GM23338 (cell line): ENCODE data around the gene GRIN2C. TPM values are rescaled to one million over a fixed set of nuclear protein-coding genes. Genes with fewer than 3 reads are reported as not detected.

ENCODE experiments used
- ATAC-seq: fragments of 200-7000 bp; cut with Tn5 transposase; 3 replicates; pipeline ENCODE4 v1.9.1; 2020
- DNase-seq: peaks from one replicate; pipeline ENCODE4 v3.0.0-alpha.2; 2015; ENCODE audit warnings: low spot score
- H2AFZ ChIP-seq: fragments of 200-600 bp; sonication (generic); 2 replicates; pipeline ENCODE4 v1.8.0; 2016; ENCODE audit warnings: antibody characterized with exemption, mild to moderate bottlenecking, moderate library complexity
- H3F3A ChIP-seq: fragments of 200-600 bp; sonication (generic); replicated peaks from 2 replicates; pipeline ENCODE4 v1.8.0; 2017; ENCODE audit warnings: antibody characterized with exemption, mixed run types, low read depth
- H3K27ac ChIP-seq: fragments of 200-600 bp; sonication (generic); 2 replicates; pipeline ENCODE4 v1.6.1; 2016; ENCODE audit warnings: low read depth
- H3K27me3 ChIP-seq: fragments of 200-600 bp; sonication (generic); 2 replicates; pipeline ENCODE4 v1.8.0; 2016; ENCODE audit warnings: mild to moderate bottlenecking, mixed run types, moderate library complexity; ENCODE audit not compliant: insufficient read depth
- H3K36me3 ChIP-seq: fragments of 200-600 bp; sonication (generic); 2 replicates; pipeline ENCODE4 v1.8.0; 2016; ENCODE audit warnings: mild to moderate bottlenecking; ENCODE audit not compliant: insufficient read depth
- H3K4me1 ChIP-seq: fragments of 200-600 bp; sonication (generic); 2 replicates; pipeline ENCODE4 v1.8.0; 2016; ENCODE audit warnings: mild to moderate bottlenecking, moderate library complexity; ENCODE audit not compliant: insufficient read depth
- H3K4me2 ChIP-seq: fragments of 200-600 bp; sonication (generic); 2 replicates; pipeline ENCODE4 v1.7.1; 2017; ENCODE audit warnings: mixed run types
- H3K4me3 ChIP-seq: fragments of 200-600 bp; sonication (generic); 2 replicates; pipeline ENCODE4 v1.6.1; 2016; ENCODE audit warnings: mixed run types
- H3K79me2 ChIP-seq: fragments of 200-600 bp; sonication (generic); replicated peaks from 2 replicates; pipeline ENCODE4 v1.8.0; 2017; ENCODE audit warnings: mild to moderate bottlenecking; ENCODE audit not compliant: insufficient read depth
- H3K9me2 ChIP-seq: fragments of 200-600 bp; sonication (generic); 2 replicates; pipeline ENCODE4 v1.8.0; 2017; ENCODE audit not compliant: insufficient read depth
- H4K20me1 ChIP-seq: fragments of 200-600 bp; sonication (generic); replicated peaks from 2 replicates; pipeline ENCODE4 v1.8.0; 2017; ENCODE audit warnings: mild to moderate bottlenecking; ENCODE audit not compliant: insufficient read depth
- H3K27ac Mint-ChIP-seq: 2 replicates; pipeline ENCODE4 v1.8.0; 2020; ENCODE audit warnings: inconsistent platforms, mild to moderate bottlenecking, moderate library complexity, mixed read lengths
- H3K27me3 Mint-ChIP-seq: 3 replicates; pipeline ENCODE4 v1.8.0; 2022; ENCODE audit warnings: low read depth, mild to moderate bottlenecking, moderate library complexity, mixed read lengths, inconsistent platforms; ENCODE audit not compliant: insufficient read depth, poor library complexity
- H3K36me3 Mint-ChIP-seq: 3 replicates; pipeline ENCODE4 v1.8.0; 2021; ENCODE audit warnings: low read depth, mild to moderate bottlenecking, inconsistent platforms, moderate library complexity, mixed read lengths
- H3K4me1 Mint-ChIP-seq: 3 replicates; pipeline ENCODE4 v1.8.0; 2020; ENCODE audit warnings: mild to moderate bottlenecking, inconsistent platforms, mixed read lengths
- H3K4me3 Mint-ChIP-seq: 3 replicates; pipeline ENCODE4 v1.8.0; 2021; ENCODE audit warnings: moderate library complexity, mild to moderate bottlenecking, inconsistent platforms, mixed read lengths
- H3K9me3 Mint-ChIP-seq: 3 replicates; pipeline ENCODE4 v1.8.0; 2020; ENCODE audit warnings: moderate library complexity, mild to moderate bottlenecking, inconsistent platforms, mixed read lengths
- JUNB ChIP-seq: IDR thresholded peaks from one replicate; pipeline ENCODE4 v1.6.1; 2016; ENCODE audit warnings: antibody characterized with exemption; ENCODE audit not compliant: unreplicated experiment
- NANOG ChIP-seq: IDR thresholded peaks from 2 replicates; pipeline ENCODE4 v1.6.1; 2016; ENCODE audit warnings: antibody characterized with exemption, borderline replicate concordance
- STAT1 ChIP-seq: IDR thresholded peaks from one replicate; pipeline ENCODE4 v1.6.1; 2016; ENCODE audit warnings: antibody characterized with exemption; ENCODE audit not compliant: unreplicated experiment
- ZNF114 ChIP-seq: fragments of 250-450 bp; sonication (Bioruptor Pico); IDR thresholded peaks from 2 replicates; pipeline ENCODE4 v1.5.0; 2020; ENCODE audit warnings: mild to moderate bottlenecking, moderate library complexity
- ZNF331 ChIP-seq: fragments of 250-450 bp; sonication (Bioruptor Pico); IDR thresholded peaks from 2 replicates; pipeline ENCODE4 v1.5.0; 2020; ENCODE audit warnings: low read depth, mild to moderate bottlenecking, moderate library complexity
- ZNF462 ChIP-seq: fragments of 250-450 bp; sonication (Bioruptor Pico); IDR thresholded peaks from 2 replicates; pipeline ENCODE4 v1.5.0; 2020; ENCODE audit warnings: mild to moderate bottlenecking, moderate library complexity
- polyA plus RNA-seq: library from polyadenylated mRNA; unstranded; fragments of >200 nt; fragmentation: Nextera tagmentation; extraction: Ambion mirVana; gene quantifications from 2 replicates; pipeline ENCODE4 v1.2.1, GENCODE V29; 2016
- total RNA-seq: library from RNA; depleted of rRNA; stranded (reverse); fragments of >200 nt; shearing (Covaris generic); gene quantifications from 2 replicates; pipeline ENCODE4 v1.2.3, GENCODE V29; 2014
- TF ChIP-seq, protein P1 (sequence below): IDR thresholded peaks from 2 replicates; pipeline ENCODE4 v1.6.1; 2016; ENCODE audit warnings: antibody characterized with exemption

GRIN2C gene
- total and polyA plus RNA-seq, 2 experiments from 2014 or later = 0.10 to 0.19 TPM

GRCh38 chr17:74883241-74883745 lies 23.6 kb upstream of the GRIN2C start:
- no peak for TF ChIP-seq ZNF462 (CRISPR knock-in tag)
- TF ChIP-seq STAT1 = no peak
- TF ChIP-seq, protein P1, sequence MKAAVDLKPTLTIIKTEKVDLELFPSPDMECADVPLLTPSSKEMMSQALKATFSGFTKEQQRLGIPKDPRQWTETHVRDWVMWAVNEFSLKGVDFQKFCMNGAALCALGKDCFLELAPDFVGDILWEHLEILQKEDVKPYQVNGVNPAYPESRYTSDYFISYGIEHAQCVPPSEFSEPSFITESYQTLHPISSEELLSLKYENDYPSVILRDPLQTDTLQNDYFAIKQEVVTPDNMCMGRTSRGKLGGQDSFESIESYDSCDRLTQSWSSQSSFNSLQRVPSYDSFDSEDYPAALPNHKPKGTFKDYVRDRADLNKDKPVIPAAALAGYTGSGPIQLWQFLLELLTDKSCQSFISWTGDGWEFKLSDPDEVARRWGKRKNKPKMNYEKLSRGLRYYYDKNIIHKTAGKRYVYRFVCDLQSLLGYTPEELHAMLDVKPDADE = no peak
- no peak for TF ChIP-seq JUNB
- no peak for TF ChIP-seq ZNF331 (CRISPR knock-in tag)
- no peak for TF ChIP-seq NANOG
- no peak for TF ChIP-seq ZNF114
- Histone ChIP-seq H3K27ac (no peak overlapping the region), H3K4me1 (peaks cover 6% of the 10 kb centered on the region; the same call in 1 of the 2 replicates), H3K4me2 (peak overlapping the region; percentile 64; the same call in 1 of the 2 replicates), H2AFZ (0 out of 2 replicates have a peak overlapping the region, but pooled peaks have one; percentile 9), H3K27me3 (no peaks in the 10 kb centered on the region), H3K36me3 (no peaks in the 10 kb centered on the region), H3F3A (no peaks in the 10 kb centered on the region), H3K4me3 (no peak overlapping the region), H4K20me1 (no peaks in the 10 kb centered on the region), H3K79me2 (no peaks in the 10 kb centered on the region), H3K9me2 (no peaks in the 10 kb centered on the region)
- Mint-ChIP-seq H3K36me3 (no peaks in the 10 kb centered on the region), H3K9me3 (no peaks in the 10 kb centered on the region), H3K4me3 (no peak overlapping the region), H3K4me1 (peaks cover 10% of the 10 kb centered on the region), H3K27me3 (peaks cover 14% of the 10 kb centered on the region), H3K27ac (no peak overlapping the region)
- peak; percentile 46 for DNase-seq
- ATAC-seq = peak; percentile 58
